ENCODE data around the gene RACGAP1. TPM values are rescaled to one million over a fixed set of nuclear protein-coding genes. Genes with fewer than 3 reads are reported as not detected.
A peak's percentile ranks its signal among the peaks of the same experiment; 100 is the strongest.

The RACGAP1 gene
- total RNA-seq, 2 donors from 2014 or later: 49.6 to 96.6 TPM

- H3K27me3 Mint-ChIP-seq (ENCODE audit: insufficient read depth): peaks cover 28% of the 10 kb centered on the region
- H3K4me1 Mint-ChIP-seq: no peaks in the 10 kb centered on the region
- Histone ChIP-seq H3K9me3 (ENCODE audit: control insufficient read depth, low read length) (no peaks in the 10 kb centered on the region), H3K27me3 (ENCODE audit: control insufficient read depth, insufficient read depth, low read length, poor library complexity, severe bottlenecking) (peaks cover 51% of the 10 kb centered on the region), H3K36me3 (ENCODE audit: control insufficient read depth, insufficient read depth, low read length) (no peaks in the 10 kb centered on the region), H3K4me3 (ENCODE audit: low read length) (no peak overlapping the region), H3K9ac (ENCODE audit: extremely low read depth, low read length, poor library complexity, severe bottlenecking) (no peak overlapping the region), H3K4me1 (ENCODE audit: control insufficient read depth, insufficient read depth, low read length) (no peaks in the 10 kb centered on the region), H3K27ac (ENCODE audit: low read depth, low read length) (no peak overlapping the region)
- no peak overlapping the region for H3K27ac Mint-ChIP-seq
- WGBS, 2 experiments (ENCODE audit: insufficient coverage in 1 of 2, insufficient read length in 1 of 2): 84% methylated on average over 10 of the region's 10 CpGs
- H3K36me3 Mint-ChIP-seq (ENCODE audit: low read depth): no peaks in the 10 kb centered on the region
- peak; percentile 60 for DNase-seq
- no peak overlapping the region for H3K4me3 Mint-ChIP-seq
- no peaks in the 10 kb centered on the region for H3K9me3 Mint-ChIP-seq
- no peak for TF ChIP-seq CTCF (conservative IDR thresholded peaks at IDR 0.05)
Observed at GRCh38 chr12:49970658-49971057, 54.6 kb downstream of the RACGAP1 start.

- no peak for TF ChIP-seq CTCF (conservative IDR thresholded peaks at IDR 0.05)
- H3K27me3 ChIP-seq (ENCODE audit: control insufficient read depth, insufficient read depth, low read length, poor library complexity, severe bottlenecking): peaks cover 59% of the 10 kb centered on the region
- no peaks in the 10 kb centered on the region for H3K9me3 ChIP-seq (ENCODE audit: control insufficient read depth, low read length)
- H3K4me3 ChIP-seq (ENCODE audit: low read length): no peak overlapping the region
- H3K36me3 Mint-ChIP-seq (ENCODE audit: low read depth): no peaks in the 10 kb centered on the region
- no peak overlapping the region for H3K27ac Mint-ChIP-seq
- 89 to 93% methylated on average over 7 to 12 of the region's 12 CpGs for WGBS, 2 experiments (ENCODE audit: insufficient coverage in 1 of 2, insufficient read length in 1 of 2)
- H3K4me3 Mint-ChIP-seq: no peak overlapping the region
- H3K4me1 Mint-ChIP-seq: no peaks in the 10 kb centered on the region
- no peaks in the 10 kb centered on the region for H3K36me3 ChIP-seq (ENCODE audit: control insufficient read depth, insufficient read depth, low read length)
- DNase-seq: no peak
- H3K9me3 Mint-ChIP-seq: no peaks in the 10 kb centered on the region
- H3K27me3 Mint-ChIP-seq (ENCODE audit: insufficient read depth): peaks cover 33% of the 10 kb centered on the region
- H3K9ac ChIP-seq (ENCODE audit: extremely low read depth, low read length, poor library complexity, severe bottlenecking): no peak overlapping the region
- H3K27ac ChIP-seq (ENCODE audit: low read depth, low read length): no peak overlapping the region
- no peaks in the 10 kb centered on the region for H3K4me1 ChIP-seq (ENCODE audit: control insufficient read depth, insufficient read depth, low read length)
Observed at GRCh38 chr12:49969651-49970429, 55.5 kb downstream of the RACGAP1 start.

GRCh38 chr12:49969027-49969426 is 56.3 kb downstream of the RACGAP1 start:
- Histone ChIP-seq H3K4me1 (ENCODE audit: control insufficient read depth, insufficient read depth, low read length) (no peaks in the 10 kb centered on the region), H3K4me3 (ENCODE audit: low read length) (no peak overlapping the region), H3K9me3 (ENCODE audit: control insufficient read depth, low read length) (no peaks in the 10 kb centered on the region), H3K9ac (ENCODE audit: extremely low read depth, low read length, poor library complexity, severe bottlenecking) (no peak overlapping the region), H3K27me3 (ENCODE audit: control insufficient read depth, insufficient read depth, low read length, poor library complexity, severe bottlenecking) (peaks cover 67% of the 10 kb centered on the region), H3K27ac (ENCODE audit: low read depth, low read length) (no peak overlapping the region), H3K36me3 (ENCODE audit: control insufficient read depth, insufficient read depth, low read length) (no peaks in the 10 kb centered on the region)
- no peak for DNase-seq
- H3K9me3 Mint-ChIP-seq: no peaks in the 10 kb centered on the region
- H3K27ac Mint-ChIP-seq: no peak overlapping the region
- no peaks in the 10 kb centered on the region for H3K36me3 Mint-ChIP-seq (ENCODE audit: low read depth)
- H3K27me3 Mint-ChIP-seq (ENCODE audit: insufficient read depth): peaks cover 42% of the 10 kb centered on the region
- TF ChIP-seq CTCF (conservative IDR thresholded peaks at IDR 0.05): no peak
- no peaks in the 10 kb centered on the region for H3K4me1 Mint-ChIP-seq
- 95 to 100% methylated on average over 5 of the region's 5 CpGs for WGBS, 2 experiments (ENCODE audit: insufficient coverage in 1 of 2, insufficient read length in 1 of 2)
- H3K4me3 Mint-ChIP-seq: no peak overlapping the region

All from endodermal cell (in vitro differentiated cells).